IMR-90 (cell line): ENCODE results near the gene RNU6-1. TPM values are rescaled to one million over a fixed set of nuclear protein-coding genes. Genes with fewer than 3 reads are reported as not detected.
A peak's percentile ranks its signal among the peaks of the same experiment; 100 is the strongest.

Experiments
- ATAC-seq: fragments of 200-7000 bp; cut with Tn5 transposase; 2 replicates; pipeline ENCODE4 v1.9.1; 2020; ENCODE audit warnings: low read depth, mild to moderate bottlenecking, moderate library complexity
- BruUV-seq: library from RNA; stranded (reverse); fragments of 400-500 nt; replicated peaks from 2 replicates; lab custom pipeline; 2021; lab: Mats Ljungman, UMichigan
- CTCF ChIA-PET: fragments of 300-600 bp; formaldehyde crosslinking; extraction: SDS; loops from one replicate; lab custom pipeline; 2021; ENCODE audit warnings: antibody characterized with exemption; lab: Yijun Ruan, JAX
- POLR2A ChIA-PET: fragments of 300-600 bp; sonication (Branson Sonifier 250); formaldehyde crosslinking; loops from one replicate; lab custom pipeline; 2022; ENCODE audit warnings: antibody characterized with exemption; ENCODE audit not compliant: unreplicated experiment; lab: Charles Lee
- DNase-seq: peaks from one replicate; pipeline ENCODE4 v3.0.0; 2013
- H2AFZ ChIP-seq: replicated peaks from 2 replicates; pipeline ENCODE3; 2013; ENCODE audit warnings: low read length, mild to moderate bottlenecking; ENCODE audit not compliant: poor library complexity
- H2AK5ac ChIP-seq: 2 replicates; pipeline ENCODE4 v1.6.1; 2013; ENCODE audit warnings: low read depth, low read length, inconsistent platforms
- H2AK9ac ChIP-seq: replicated peaks from 2 replicates; pipeline ENCODE3; 2013; ENCODE audit warnings: mild to moderate bottlenecking, low read depth, low read length, moderate library complexity; ENCODE audit not compliant: poor library complexity
- H2BK120ac ChIP-seq: 2 replicates; pipeline ENCODE4 v1.6.1; 2013; ENCODE audit warnings: low read depth, low read length, inconsistent platforms
- H2BK15ac ChIP-seq: 3 replicates; pipeline ENCODE4 v1.6.1; 2013; ENCODE audit warnings: low read depth, low read length, inconsistent platforms
- H2BK20ac ChIP-seq: 2 replicates; pipeline ENCODE4 v1.6.1; 2013; ENCODE audit warnings: low read depth, mild to moderate bottlenecking, inconsistent platforms, low read length, moderate library complexity
- H2BK5ac ChIP-seq: 2 replicates; pipeline ENCODE4 v1.6.1; 2013; ENCODE audit warnings: mild to moderate bottlenecking, low read depth, low read length, inconsistent platforms; ENCODE audit not compliant: poor library complexity, severe bottlenecking
- H3K14ac ChIP-seq: replicated peaks from 2 replicates; pipeline ENCODE4 v1.6.1; 2013; ENCODE audit warnings: low read depth, low read length, inconsistent platforms
- H3K18ac ChIP-seq: 2 replicates; pipeline ENCODE4 v1.6.1; 2013; ENCODE audit warnings: low read depth, low read length, control low read depth
- H3K23ac ChIP-seq: 2 replicates; pipeline ENCODE4 v1.6.1; 2013; ENCODE audit warnings: low read depth, low read length, inconsistent platforms
- H3K27ac ChIP-seq: 2 replicates; pipeline ENCODE4 v1.5.1; 2013; ENCODE audit warnings: mild to moderate bottlenecking, control low read depth, low read length; ENCODE audit not compliant: insufficient read depth
- H3K27me3 ChIP-seq: 2 replicates; pipeline ENCODE4 v1.6.1; 2013; ENCODE audit warnings: low read length; ENCODE audit not compliant: control insufficient read depth, insufficient read depth
- H3K36me3 ChIP-seq: 2 replicates; pipeline ENCODE4 v1.6.1; 2013; ENCODE audit warnings: low read length, mixed read lengths; ENCODE audit not compliant: control insufficient read depth, insufficient read depth
- H3K4ac ChIP-seq: 2 replicates; pipeline ENCODE4 v1.6.1; 2013; ENCODE audit warnings: low read depth, low read length, inconsistent platforms
- H3K4me1 ChIP-seq: 2 replicates; pipeline ENCODE4 v1.6.1; 2013; ENCODE audit warnings: low read length, mixed read lengths; ENCODE audit not compliant: control insufficient read depth, insufficient read depth
- H3K4me2 ChIP-seq: 2 replicates; pipeline ENCODE4 v1.6.1; 2013; ENCODE audit warnings: low read depth, mild to moderate bottlenecking, control low read depth, low read length, moderate library complexity
- H3K4me3 ChIP-seq: 2 replicates; pipeline ENCODE4 v1.5.1; 2013; ENCODE audit warnings: low read depth, mild to moderate bottlenecking, control low read depth, low read length, moderate library complexity; ENCODE audit not compliant: insufficient read depth
- H3K56ac ChIP-seq: 2 replicates; pipeline ENCODE4 v1.6.1; 2013; ENCODE audit warnings: low read length, inconsistent platforms; ENCODE audit not compliant: insufficient read depth; ENCODE audit errors: extremely low read depth
- H3K79me1 ChIP-seq, 2 experiments: 2 replicates each; pipeline ENCODE4 v1.6.1; 2013; ENCODE audit warnings: low read length in 2 of 2, inconsistent platforms in 1 of 2, low read depth in 1 of 2
- H3K9ac ChIP-seq: 2 replicates; pipeline ENCODE4 v1.6.1; 2013; ENCODE audit warnings: low read depth, low read length, control low read depth
- H3K9me1 ChIP-seq: 2 replicates; pipeline ENCODE4 v1.6.1; 2013; ENCODE audit warnings: low read length, inconsistent platforms; ENCODE audit not compliant: insufficient read depth
- H3K9me3 ChIP-seq: 2 replicates; pipeline ENCODE4 v1.6.1; 2013; ENCODE audit warnings: low read length; ENCODE audit not compliant: control insufficient read depth, insufficient read depth
- H4K20me1 ChIP-seq: 2 replicates; pipeline ENCODE4 v1.6.1; 2013; ENCODE audit warnings: low read length, inconsistent platforms; ENCODE audit not compliant: insufficient read depth
- H4K5ac ChIP-seq: 2 replicates; pipeline ENCODE4 v1.6.1; 2013; ENCODE audit warnings: mild to moderate bottlenecking, low read depth, low read length, control low read depth
- H4K8ac ChIP-seq, 2 experiments: 2 replicates each; pipeline ENCODE4 v1.6.1; 2013; ENCODE audit warnings: low read depth in 2 of 2, low read length in 2 of 2, control low read depth in 1 of 2, inconsistent platforms in 1 of 2
- H4K91ac ChIP-seq: 2 replicates; pipeline ENCODE4 v1.6.1; 2013; ENCODE audit warnings: low read depth, low read length, inconsistent platforms; ENCODE audit not compliant: insufficient read depth
- CHD1 ChIP-seq: IDR thresholded peaks from 2 replicates; pipeline ENCODE4 v1.6.1; 2012; ENCODE audit warnings: low read depth, low read length, improper control_type of control experiment
- ELK1 ChIP-seq: fragments of 150-350 bp; IDR thresholded peaks from 2 replicates; pipeline ENCODE4 v1.6.1; 2016; ENCODE audit warnings: low read depth, mild to moderate bottlenecking, low read length, moderate library complexity, borderline replicate concordance
- FOS ChIP-seq: fragments of 150-350 bp; IDR thresholded peaks from 2 replicates; pipeline ENCODE4 v1.6.1; 2016; ENCODE audit warnings: low read depth, low read length
- MAFK ChIP-seq: IDR thresholded peaks from 2 replicates; pipeline ENCODE4 v1.6.1; 2012; ENCODE audit warnings: low read depth, low read length, improper control_type of control experiment
- NFE2L2 ChIP-seq: fragments of 150-350 bp; IDR thresholded peaks from 2 replicates; pipeline ENCODE4 v1.6.1; 2016; ENCODE audit warnings: low read depth, mild to moderate bottlenecking, low read length
- SMC3 ChIP-seq: fragments of 150-350 bp; IDR thresholded peaks from 2 replicates; pipeline ENCODE4 v1.6.1; 2016; ENCODE audit warnings: low read depth, mild to moderate bottlenecking, antibody characterized with exemption, low read length, moderate library complexity
- WGBS, 2 experiments: methylation state at CpG; one replicate each; pipeline versions ENCODE4 v1.1.5 to v1.1.7; 2013; ENCODE audit warnings: missing lambda C conversion rate in 2 of 2; ENCODE audit not compliant: insufficient read length in 1 of 2; ENCODE audit errors: extremely low coverage in 2 of 2; 5-methylcytosine and 5-hydroxymethylcytosine counted together
- dilution Hi-C: fragments of 300-500 bp; cut with HindIII; formaldehyde crosslinking; loops from one replicate; pipeline ENCODE4 v1.14.3; 2018; ENCODE audit warnings: low sequenced_read_pairs; ENCODE audit not compliant: unreplicated experiment
- in situ Hi-C: fragments of 300-500 bp; cut with MboI; formaldehyde crosslinking; loops from 3 replicates; pipeline ENCODE4 v1.14.3; 2019; ENCODE audit warnings: low sequenced_read_pairs, inconsistent platforms, mixed read lengths
- intact Hi-C: fragments of 100-400 bp; cut with micrococcal nuclease; formaldehyde crosslinking; loops from 2 replicates; pipeline ENCODE4 v1.10.0; 2022
- polyA plus RNA-seq, 3 experiments: library from polyadenylated mRNA; depleted of rRNA; stranded (reverse); fragments of >200 nt; gene quantifications; 2 replicates each; pipeline ENCODE4 v1.2.3, GENCODE V29; 2012; ENCODE audit warnings: low replicate concordance in 1 of 3
- total RNA-seq: library from RNA; depleted of rRNA; stranded (reverse); fragments of >200 nt; gene quantifications from 2 replicates; pipeline ENCODE4 v1.2.3, GENCODE V29; 2012
- TF ChIP-seq, protein P1 (sequence below): conservative IDR thresholded peaks from 2 replicates; pipeline ENCODE4 v1.5.1; 2012; ENCODE audit warnings: mild to moderate bottlenecking, low read depth, low read length, improper control_type of control experiment
- TF ChIP-seq, protein P2 (sequence below): fragments of 150-350 bp; IDR thresholded peaks from 2 replicates; pipeline ENCODE4 v1.6.1; 2017; ENCODE audit warnings: mild to moderate bottlenecking, antibody characterized with exemption, low read length, low read depth

RNU6-1 gene
- total and polyA plus RNA-seq, 2 of the 4 experiments (the other 2 are of a cell fraction) = not detected

DNA sequence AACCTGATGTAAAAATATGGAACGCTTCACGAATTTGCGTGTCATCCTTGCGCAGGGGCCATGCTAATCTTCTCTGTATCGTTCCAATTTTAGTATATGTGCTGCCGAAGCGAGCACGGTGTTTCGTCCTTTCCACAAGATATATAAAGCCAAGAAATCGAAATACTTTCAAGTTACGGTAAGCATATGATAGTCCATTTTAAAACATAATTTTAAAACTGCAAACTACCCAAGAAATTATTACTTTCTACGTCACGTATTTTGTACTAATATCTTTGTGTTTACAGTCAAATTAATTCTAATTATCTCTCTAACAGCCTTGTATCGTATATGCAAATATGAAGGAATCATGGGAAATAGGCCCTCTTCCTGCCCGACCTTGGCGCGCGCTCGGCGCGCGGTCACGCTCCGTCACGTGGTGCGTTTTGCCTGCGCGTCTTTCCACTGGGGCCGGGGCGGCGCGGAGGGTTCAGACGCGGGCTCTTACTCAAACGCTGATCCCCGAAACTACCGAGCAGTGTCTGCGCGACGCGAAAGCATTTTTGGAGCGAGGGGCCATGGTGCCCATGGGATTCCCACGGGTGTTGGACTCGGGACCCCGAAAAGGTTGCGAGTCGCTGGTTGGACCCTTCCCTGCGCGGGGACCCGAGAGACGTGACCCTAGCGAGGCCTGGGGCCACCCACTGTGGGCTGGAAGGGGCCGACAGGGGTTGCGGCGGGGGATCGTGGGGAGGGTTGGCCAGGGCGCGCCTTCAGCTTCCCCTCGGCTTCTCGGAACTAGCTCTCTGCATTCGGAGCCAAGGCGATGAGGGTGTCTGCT, at the start of gene RNU6-1 (continued):
- TF ChIP-seq, protein P1, sequence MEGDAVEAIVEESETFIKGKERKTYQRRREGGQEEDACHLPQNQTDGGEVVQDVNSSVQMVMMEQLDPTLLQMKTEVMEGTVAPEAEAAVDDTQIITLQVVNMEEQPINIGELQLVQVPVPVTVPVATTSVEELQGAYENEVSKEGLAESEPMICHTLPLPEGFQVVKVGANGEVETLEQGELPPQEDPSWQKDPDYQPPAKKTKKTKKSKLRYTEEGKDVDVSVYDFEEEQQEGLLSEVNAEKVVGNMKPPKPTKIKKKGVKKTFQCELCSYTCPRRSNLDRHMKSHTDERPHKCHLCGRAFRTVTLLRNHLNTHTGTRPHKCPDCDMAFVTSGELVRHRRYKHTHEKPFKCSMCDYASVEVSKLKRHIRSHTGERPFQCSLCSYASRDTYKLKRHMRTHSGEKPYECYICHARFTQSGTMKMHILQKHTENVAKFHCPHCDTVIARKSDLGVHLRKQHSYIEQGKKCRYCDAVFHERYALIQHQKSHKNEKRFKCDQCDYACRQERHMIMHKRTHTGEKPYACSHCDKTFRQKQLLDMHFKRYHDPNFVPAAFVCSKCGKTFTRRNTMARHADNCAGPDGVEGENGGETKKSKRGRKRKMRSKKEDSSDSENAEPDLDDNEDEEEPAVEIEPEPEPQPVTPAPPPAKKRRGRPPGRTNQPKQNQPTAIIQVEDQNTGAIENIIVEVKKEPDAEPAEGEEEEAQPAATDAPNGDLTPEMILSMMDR = no peak
- TF ChIP-seq FOS (peak; percentile 14; the same call in 1 of the 2 replicates), SMC3 (no peak)

- no peak overlapping the region for H3K14ac ChIP-seq
- H2BK15ac ChIP-seq = no peak overlapping the region
- no CpG with 5 or more reads among the region's 2 CpGs for WGBS, 2 experiments
- no TSS peak for BruUV-seq
- no peaks in the 10 kb centered on the region for H3K79me1 ChIP-seq
- H3K4me3 ChIP-seq = no peak overlapping the region
- no peak overlapping the region for H2AK5ac ChIP-seq
- intact Hi-C loops = no loop called here
- no peak overlapping the region for H2AFZ ChIP-seq
- ChIA-PET POLR2A (no interaction called here), CTCF (no interaction called here)
- no peak overlapping the region for H4K91ac ChIP-seq
- in situ Hi-C loops = no loop called here
- H3K27ac ChIP-seq = no peak overlapping the region
- H3K4me1 ChIP-seq = 0 out of 2 replicates have a peak, but pooled peaks cover 2% of the 10 kb centered on the region
- ATAC-seq = no peak
- H3K9me3 ChIP-seq = peaks cover 7% of the 10 kb centered on the region
- no peak overlapping the region for H3K4me2 ChIP-seq
- dilution Hi-C loops = no loop called here
- no peak overlapping the region for H3K9ac ChIP-seq
- H3K18ac ChIP-seq = no peak overlapping the region
- H3K9me1 ChIP-seq = no peaks in the 10 kb centered on the region
- H3K23ac ChIP-seq = no peak overlapping the region
- no peak overlapping the region for H4K8ac ChIP-seq
- H3K27me3 ChIP-seq = peaks cover 24% of the 10 kb centered on the region
- no peak overlapping the region for H3K56ac ChIP-seq
- H2BK5ac ChIP-seq = no peak overlapping the region
- H2BK20ac ChIP-seq = no peak overlapping the region
- no peak overlapping the region for H4K5ac ChIP-seq
- no peak overlapping the region for H2AK9ac ChIP-seq
- H3K36me3 ChIP-seq = no peaks in the 10 kb centered on the region
- H4K20me1 ChIP-seq = no peaks in the 10 kb centered on the region
- no peak overlapping the region for H2BK120ac ChIP-seq
- H3K4ac ChIP-seq = no peak overlapping the region
- no peak for DNase-seq
- TF ChIP-seq, protein P1 = no peak
- TF ChIP-seq SMC3 = no peak
- TF ChIP-seq, protein P2, sequence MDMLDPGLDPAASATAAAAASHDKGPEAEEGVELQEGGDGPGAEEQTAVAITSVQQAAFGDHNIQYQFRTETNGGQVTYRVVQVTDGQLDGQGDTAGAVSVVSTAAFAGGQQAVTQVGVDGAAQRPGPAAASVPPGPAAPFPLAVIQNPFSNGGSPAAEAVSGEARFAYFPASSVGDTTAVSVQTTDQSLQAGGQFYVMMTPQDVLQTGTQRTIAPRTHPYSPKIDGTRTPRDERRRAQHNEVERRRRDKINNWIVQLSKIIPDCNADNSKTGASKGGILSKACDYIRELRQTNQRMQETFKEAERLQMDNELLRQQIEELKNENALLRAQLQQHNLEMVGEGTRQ = no peak
- TF ChIP-seq MAFK = no peak
- TF ChIP-seq ELK1 = no peak
- no peak for TF ChIP-seq CHD1
- no peak for TF ChIP-seq FOS
- TF ChIP-seq NFE2L2 = no peak
Measured at GRCh38 chr15:67887776-67888175, 47.9 kb upstream of the RNU6-1 start.
